A549 (cell line): ENCODE measurements around the gene OR8B8. TPM values are rescaled to one million over a fixed set of nuclear protein-coding genes. Genes with fewer than 3 reads are reported as not detected.

Experiments used
- ATAC-seq, 2 experiments: fragments of 200-7000 bp in 1 of 2; fragments of >200 bp in 1 of 2; cut with Nextera tagmentation in 1 of 2; cut with Tn5 transposase in 1 of 2; 3 replicates each; pipeline versions ENCODE4 v1.8.0 to v1.9.1; 2018 to 2020; ENCODE audit warnings: mild to moderate bottlenecking in 1 of 2, moderate library complexity in 1 of 2
- CTCF ChIA-PET: fragments of 300-600 bp; sonication (Branson Sonifier 250); formaldehyde crosslinking; extraction: SDS; loops from one replicate; lab custom pipeline; 2021; ENCODE audit warnings: antibody characterized with exemption, inconsistent platforms; lab: Yijun Ruan, JAX
- POLR2A ChIA-PET: fragments of 350-600 bp; formaldehyde crosslinking; extraction: SDS; loops from one replicate; lab custom pipeline; 2021; ENCODE audit warnings: antibody characterized with exemption, inconsistent platforms; lab: Yijun Ruan, JAX
- DNase-seq, 2 experiments: peaks; one replicate each; pipeline versions ENCODE4 v3.0.0 to v3.0.0-alpha.2; 2011 to 2016; ENCODE audit warnings: low read depth in 1 of 2, low spot score in 1 of 2
- FAIRE-seq: peaks from 2 replicates; lab custom pipeline; 2011; peaks lifted over from hg19 to GRCh38; lab: Jason Lieb, UNC
- H3K27ac ChIP-seq, 2 experiments: fragments of >200 bp; sonication (Bioruptor Twin); formaldehyde crosslinking; 3 replicates each; pipeline ENCODE4 v1.5.1; 2016 to 2017
- H3K4me1 ChIP-seq: fragments of >200 bp; sonication (Bioruptor Twin); formaldehyde crosslinking; 3 replicates; pipeline ENCODE4 v1.6.1; 2016
- H3K4me2 ChIP-seq: fragments of >200 bp; sonication (Bioruptor Twin); formaldehyde crosslinking; 3 replicates; pipeline ENCODE4 v1.6.1; 2016
- H3K4me3 ChIP-seq: fragments of >200 bp; sonication (Bioruptor Twin); formaldehyde crosslinking; 3 replicates; pipeline ENCODE4 v1.5.1; 2016
- H3K9me3 ChIP-seq: fragments of >200 bp; sonication (Bioruptor Twin); formaldehyde crosslinking; 3 replicates; pipeline ENCODE4 v1.6.1; 2016
- CBX2 ChIP-seq: fragments of 200-600 bp; sonication (generic); IDR thresholded peaks from 2 replicates; pipeline ENCODE4 v1.6.1; 2016; ENCODE audit warnings: low read depth, mild to moderate bottlenecking, borderline replicate concordance
- CBX8 ChIP-seq: fragments of 200-600 bp; sonication (generic); IDR thresholded peaks from 2 replicates; pipeline ENCODE4 v1.6.1; 2016
- CHD2 ChIP-seq: fragments of 150-350 bp; IDR thresholded peaks from 2 replicates; pipeline ENCODE4 v1.6.1; 2014; ENCODE audit warnings: low read length; ENCODE audit not compliant: partially characterized antibody
- CHD4 ChIP-seq: fragments of 200-600 bp; sonication (generic); IDR thresholded peaks from 2 replicates; pipeline ENCODE4 v1.6.1; 2016; ENCODE audit warnings: antibody characterized with exemption, mild to moderate bottlenecking, borderline replicate concordance
- EHF ChIP-seq: fragments of 250-450 bp; sonication (Bioruptor Pico); IDR thresholded peaks from 2 replicates; pipeline ENCODE4 v1.5.0; 2020; ENCODE audit warnings: mild to moderate bottlenecking
- EHMT2 ChIP-seq: fragments of 200-600 bp; sonication (generic); IDR thresholded peaks from 2 replicates; pipeline ENCODE4 v1.6.1; 2016; ENCODE audit warnings: antibody characterized with exemption, low read depth, mild to moderate bottlenecking, moderate library complexity
- FOSL2 ChIP-seq, 2 experiments: fragments of 450-650 bp in 1 of 2; fragments of >200 bp in 1 of 2; sonication (Bioruptor Twin) in 1 of 2; formaldehyde crosslinking; IDR thresholded peaks; 2 replicates each; pipeline versions ENCODE4 v1.5.0 to v1.6.1; 2016 to 2020; ENCODE audit warnings: mild to moderate bottlenecking in 1 of 2, moderate library complexity in 1 of 2
- HDAC2 ChIP-seq: fragments of 200-600 bp; sonication (generic); IDR thresholded peaks from 2 replicates; pipeline ENCODE4 v1.6.1; 2016
- HEYL ChIP-seq: fragments of 250-450 bp; sonication (Bioruptor Pico); IDR thresholded peaks from 2 replicates; pipeline ENCODE4 v1.8.0; 2021; ENCODE audit warnings: mild to moderate bottlenecking, moderate library complexity
- HOXA7 ChIP-seq: fragments of 250-450 bp; sonication (Bioruptor Pico); IDR thresholded peaks from 2 replicates; pipeline ENCODE4 v1.5.0; 2020; ENCODE audit warnings: mild to moderate bottlenecking, moderate library complexity
- HOXB5 ChIP-seq: fragments of 250-450 bp; sonication (Bioruptor Pico); IDR thresholded peaks from 2 replicates; pipeline ENCODE4 v1.5.0; 2020; ENCODE audit warnings: mild to moderate bottlenecking, moderate library complexity
- KDM1A ChIP-seq: fragments of 200-600 bp; sonication (generic); IDR thresholded peaks from 2 replicates; pipeline ENCODE4 v1.6.1; 2016; ENCODE audit warnings: low read depth, mild to moderate bottlenecking
- MAZ ChIP-seq: fragments of 150-350 bp; IDR thresholded peaks from 2 replicates; pipeline ENCODE4 v1.6.1; 2014; ENCODE audit warnings: antibody characterized with exemption, low read depth, low read length, borderline replicate concordance
- MYC ChIP-seq: IDR thresholded peaks from 2 replicates; pipeline ENCODE4 v1.6.1; 2012; ENCODE audit warnings: mild to moderate bottlenecking, inconsistent platforms, low read length, improper control_type of control experiment, borderline replicate concordance
- NR3C1 ChIP-seq: fragments of >200 bp; sonication (Bioruptor Twin); formaldehyde crosslinking; IDR thresholded peaks from 3 replicates; pipeline ENCODE4 v1.6.1; 2017
- POLR2A ChIP-seq: IDR thresholded peaks from 2 replicates; pipeline ENCODE4 v1.6.1; 2012; ENCODE audit warnings: mild to moderate bottlenecking, low read length
- POLR2AphosphoS2 ChIP-seq: conservative IDR thresholded peaks from 2 replicates; pipeline ENCODE4 v1.6.1; 2012; ENCODE audit warnings: low read length, improper control_type of control experiment, inconsistent platforms
- RAD21 ChIP-seq, 2 experiments: fragments of >200 bp in 1 of 2; sonication (Bioruptor Twin) in 1 of 2; formaldehyde crosslinking in 1 of 2; IDR thresholded peaks in 1 of 2; conservative IDR thresholded peaks in 1 of 2; 2 replicates in 1 of 2; 3 replicates in 1 of 2; pipeline ENCODE4 v1.6.1; 2012 to 2018; ENCODE audit warnings: inconsistent platforms in 1 of 2
- RNF2 ChIP-seq: fragments of 200-600 bp; sonication (generic); IDR thresholded peaks from 2 replicates; pipeline ENCODE4 v1.6.1; 2016; ENCODE audit warnings: low read depth, mild to moderate bottlenecking, antibody characterized with exemption, moderate library complexity, borderline replicate concordance
- ZFP36 ChIP-seq: fragments of 450-650 bp; IDR thresholded peaks from 2 replicates; pipeline ENCODE4 v1.6.1; 2014; ENCODE audit warnings: borderline replicate concordance; ENCODE audit not compliant: partially characterized antibody
- WGBS: methylation state at CpG from one replicate; pipeline ENCODE4 v1.1.6; 2017; ENCODE audit errors: missing lambda C conversion rate; 5-methylcytosine and 5-hydroxymethylcytosine counted together
- polyA plus RNA-seq, 4 experiments: library from polyadenylated mRNA; depleted of rRNA in 3 of 4; stranded (reverse); fragments of >200 nt; fragmentation: RNase III in 1 of 4; extraction: RNeasy Plus Mini Kit Qiagen cat#74134 plus additional on column Dnase treatment in 1 of 4; gene quantifications; 2 replicates in 3 of 4; 3 replicates in 1 of 4; pipeline ENCODE4 v1.2.3, GENCODE V29; 2011 to 2017
- TF ChIP-seq, protein P1 (sequence below): fragments of 250-450 bp; sonication (Bioruptor Pico); IDR thresholded peaks from 2 replicates; pipeline ENCODE4 v1.5.0; 2020; ENCODE audit warnings: low read depth, mild to moderate bottlenecking, moderate library complexity
- TF ChIP-seq, protein P2 (sequence below): fragments of 150-350 bp; IDR thresholded peaks from 2 replicates; pipeline ENCODE4 v1.6.1; 2014; ENCODE audit warnings: low read depth, mild to moderate bottlenecking, low read length
- TF ChIP-seq, protein P3 (sequence below): IDR thresholded peaks from 2 replicates; pipeline ENCODE4 v1.6.1; 2012
- TF ChIP-seq, protein P4 (sequence below): IDR thresholded peaks from 2 replicates; pipeline ENCODE4 v1.6.1; 2012
- TF ChIP-seq, protein P5 (sequence below): fragments of 200-600 bp; sonication (generic); IDR thresholded peaks from 2 replicates; pipeline ENCODE4 v1.6.1; 2016; ENCODE audit warnings: antibody characterized with exemption, mild to moderate bottlenecking, moderate library complexity

OR8B8 gene
- polyA plus RNA-seq, 2 of the 4 experiments (the other 2 are of a cell fraction), result not detected

DNA sequence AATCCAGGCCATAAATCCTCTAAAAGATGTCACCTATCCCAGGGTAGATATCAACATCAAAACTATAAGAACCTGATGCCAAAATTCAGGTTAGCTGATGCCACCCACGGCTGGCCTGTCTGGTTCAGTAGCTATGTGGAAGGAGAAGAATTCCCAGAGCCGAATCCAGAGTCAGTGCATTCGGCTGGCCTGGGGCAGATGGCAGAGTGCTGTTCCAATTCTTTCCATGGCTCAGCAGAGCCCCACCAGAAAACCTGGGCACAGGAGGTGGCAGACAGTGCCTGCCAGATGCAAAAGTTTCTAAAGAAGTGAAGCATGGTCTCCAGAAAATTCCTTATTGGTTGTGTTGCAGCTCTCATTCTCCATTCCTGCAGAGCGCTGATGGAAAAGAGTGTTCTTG lies 19.9 kb upstream of the OR8B8 start:
- FAIRE-seq (no peak), DNase-seq (no peak), ATAC-seq (no peak)
- H3K4me1 ChIP-seq, result no peaks in the 10 kb centered on the region
- H3K27ac ChIP-seq, result no peak overlapping the region
- H3K9me3 ChIP-seq, result no peaks in the 10 kb centered on the region
- CTCF ChIA-PET, result no interaction called here
- H3K4me3 ChIP-seq, result no peak overlapping the region
- TF ChIP-seq CHD4 (no peak), CHD2 (no peak)
- TF ChIP-seq, protein P1, sequence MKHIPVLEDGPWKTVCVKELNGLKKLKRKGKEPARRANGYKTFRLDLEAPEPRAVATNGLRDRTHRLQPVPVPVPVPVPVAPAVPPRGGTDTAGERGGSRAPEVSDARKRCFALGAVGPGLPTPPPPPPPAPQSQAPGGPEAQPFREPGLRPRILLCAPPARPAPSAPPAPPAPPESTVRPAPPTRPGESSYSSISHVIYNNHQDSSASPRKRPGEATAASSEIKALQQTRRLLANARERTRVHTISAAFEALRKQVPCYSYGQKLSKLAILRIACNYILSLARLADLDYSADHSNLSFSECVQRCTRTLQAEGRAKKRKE (CRISPR knock-in tag), result no peak
- 57% methylated on average over 1 of the region's 4 CpGs for WGBS
- no peak overlapping the region for H3K4me2 ChIP-seq
- POLR2A ChIA-PET, result no interaction called here

DNA sequence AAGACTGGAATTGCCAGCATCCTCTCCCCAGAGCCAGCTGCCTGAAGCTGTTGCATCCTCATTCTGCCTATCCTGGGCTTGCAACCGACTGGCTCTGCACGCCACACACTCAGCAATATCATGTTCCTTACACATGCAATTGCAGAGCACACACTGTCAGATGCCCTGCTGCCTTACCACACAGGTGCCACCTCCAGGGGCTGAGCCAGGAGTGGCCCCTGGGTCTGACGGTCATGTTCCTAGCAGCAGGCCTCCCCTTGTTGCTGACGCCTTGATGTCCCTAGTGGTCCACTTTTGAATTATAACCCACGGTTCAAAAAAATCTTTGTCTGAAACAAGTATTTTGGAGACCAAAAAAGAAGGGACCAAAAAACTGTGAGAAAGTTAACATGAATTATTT lies 18.5 kb upstream of the OR8B8 start:
- DNase-seq (no peak), ATAC-seq (no peak), FAIRE-seq (no peak)
- no peak overlapping the region for H3K4me2 ChIP-seq
- H3K4me1 ChIP-seq, result no peaks in the 10 kb centered on the region
- 15% methylated on average over 5 of the region's 5 CpGs for WGBS
- H3K9me3 ChIP-seq, result no peaks in the 10 kb centered on the region
- CTCF ChIA-PET, result interaction anchor here (1.1 kb wide), 1 partner anchor 87 kb away, joined by 3 read pairs; no protein-coding TSS in a partner anchor
- no peak overlapping the region for H3K4me3 ChIP-seq
- H3K27ac ChIP-seq, result no peak overlapping the region
- TF ChIP-seq HDAC2 (no peak), HEYL (CRISPR knock-in tag) (no peak), RAD21 (conservative IDR thresholded peaks at IDR 0.05 in 1 of 2, IDR thresholded peaks at IDR 0.05 in 1 of 2) (no peak), KDM1A (no peak), POLR2A (no peak), CHD4 (no peak), ZFP36 (no peak), CBX2 (no peak)
- TF ChIP-seq, protein P2, sequence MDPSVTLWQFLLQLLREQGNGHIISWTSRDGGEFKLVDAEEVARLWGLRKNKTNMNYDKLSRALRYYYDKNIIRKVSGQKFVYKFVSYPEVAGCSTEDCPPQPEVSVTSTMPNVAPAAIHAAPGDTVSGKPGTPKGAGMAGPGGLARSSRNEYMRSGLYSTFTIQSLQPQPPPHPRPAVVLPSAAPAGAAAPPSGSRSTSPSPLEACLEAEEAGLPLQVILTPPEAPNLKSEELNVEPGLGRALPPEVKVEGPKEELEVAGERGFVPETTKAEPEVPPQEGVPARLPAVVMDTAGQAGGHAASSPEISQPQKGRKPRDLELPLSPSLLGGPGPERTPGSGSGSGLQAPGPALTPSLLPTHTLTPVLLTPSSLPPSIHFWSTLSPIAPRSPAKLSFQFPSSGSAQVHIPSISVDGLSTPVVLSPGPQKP, result no peak
- TF ChIP-seq, protein P3, sequence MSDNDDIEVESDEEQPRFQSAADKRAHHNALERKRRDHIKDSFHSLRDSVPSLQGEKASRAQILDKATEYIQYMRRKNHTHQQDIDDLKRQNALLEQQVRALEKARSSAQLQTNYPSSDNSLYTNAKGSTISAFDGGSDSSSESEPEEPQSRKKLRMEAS, result no peak
- TF ChIP-seq, all 56 proteins: peak for 0
- POLR2A ChIA-PET, result no interaction called here

DNA sequence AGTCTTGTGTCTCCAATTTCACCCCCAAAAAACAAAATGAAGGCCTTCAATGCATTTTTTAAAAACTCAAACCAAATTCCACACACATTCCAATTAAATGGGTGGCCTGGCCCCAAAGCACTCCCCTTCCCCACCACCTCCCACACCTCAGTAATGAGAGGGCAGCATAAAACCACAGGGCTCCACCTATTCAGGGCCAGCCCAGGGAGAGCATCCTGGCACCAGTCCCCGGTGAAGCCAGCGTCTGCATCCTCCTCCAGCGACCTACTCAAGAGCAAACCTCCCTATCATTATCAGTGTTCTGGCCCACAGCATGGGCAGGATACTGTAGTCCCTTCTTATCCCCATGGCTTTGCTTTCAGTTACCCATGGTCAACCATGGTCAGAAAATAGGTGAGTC lies 17.8 kb upstream of the OR8B8 start:
- 31% methylated on average over 3 of the region's 3 CpGs for WGBS
- Histone ChIP-seq H3K4me1 (no peaks in the 10 kb centered on the region), H3K4me2 (no peak overlapping the region), H3K9me3 (no peaks in the 10 kb centered on the region), H3K27ac (no peak overlapping the region), H3K4me3 (no peak overlapping the region)
- DNase-seq (no peak), ATAC-seq (no peak), FAIRE-seq (no peak)
- CTCF ChIA-PET, result no interaction called here
- POLR2A ChIA-PET, result no interaction called here
- TF ChIP-seq EHMT2 (no peak), NR3C1 (no peak), KDM1A (no peak), CBX8 (no peak), POLR2A (no peak), MYC (no peak)

DNA sequence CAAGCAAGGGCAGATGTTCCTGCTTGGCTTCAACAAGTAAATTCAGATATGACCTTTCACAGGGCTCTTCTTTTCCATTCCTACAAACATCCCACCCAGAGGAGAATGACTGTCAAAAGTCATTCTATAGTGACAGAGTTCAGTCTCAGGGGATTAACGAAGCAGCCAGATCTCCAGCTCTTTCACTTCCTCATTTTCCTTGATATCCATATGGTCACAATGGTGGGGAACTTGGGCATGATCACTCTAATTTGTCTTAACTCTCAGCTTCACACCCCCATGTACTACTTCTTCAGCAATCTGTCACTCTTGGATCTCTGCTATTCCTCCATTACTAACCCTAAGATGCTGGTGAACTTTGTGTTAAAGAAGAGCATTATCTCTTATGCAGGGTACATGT lies 15.0 kb upstream of the OR8B8 start:
- POLR2A ChIA-PET, result no interaction called here
- H3K9me3 ChIP-seq, result no peaks in the 10 kb centered on the region
- CTCF ChIA-PET, result no interaction called here
- H3K4me1 ChIP-seq, result no peaks in the 10 kb centered on the region
- ATAC-seq (no peak), DNase-seq (no peak), FAIRE-seq (no peak)
- H3K4me2 ChIP-seq, result no peak overlapping the region
- WGBS, result 8% methylated on average over 1 of the region's 1 CpG
- no peak overlapping the region for H3K4me3 ChIP-seq
- H3K27ac ChIP-seq, result no peak overlapping the region
- TF ChIP-seq, protein P4, sequence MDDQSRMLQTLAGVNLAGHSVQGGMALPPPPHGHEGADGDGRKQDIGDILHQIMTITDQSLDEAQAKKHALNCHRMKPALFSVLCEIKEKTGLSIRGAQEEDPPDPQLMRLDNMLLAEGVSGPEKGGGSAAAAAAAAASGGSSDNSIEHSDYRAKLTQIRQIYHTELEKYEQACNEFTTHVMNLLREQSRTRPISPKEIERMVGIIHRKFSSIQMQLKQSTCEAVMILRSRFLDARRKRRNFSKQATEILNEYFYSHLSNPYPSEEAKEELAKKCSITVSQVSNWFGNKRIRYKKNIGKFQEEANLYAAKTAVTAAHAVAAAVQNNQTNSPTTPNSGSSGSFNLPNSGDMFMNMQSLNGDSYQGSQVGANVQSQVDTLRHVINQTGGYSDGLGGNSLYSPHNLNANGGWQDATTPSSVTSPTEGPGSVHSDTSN, result no peak
- TF ChIP-seq EHMT2 (no peak), RNF2 (no peak), HOXB5 (CRISPR knock-in tag) (no peak), POLR2AphosphoS2 (no peak), MYC (no peak), EHF (no peak), CBX8 (no peak), MAZ (no peak), FOSL2 (IDR thresholded peaks at IDR 0.05) (no peak), FOSL2 (CRISPR knock-in tag; IDR thresholded peaks at IDR 0.05) (no peak), HOXA7 (no peak), RAD21 (conservative IDR thresholded peaks at IDR 0.05 in 1 of 2, IDR thresholded peaks at IDR 0.05 in 1 of 2) (no peak)
- TF ChIP-seq, protein P5, sequence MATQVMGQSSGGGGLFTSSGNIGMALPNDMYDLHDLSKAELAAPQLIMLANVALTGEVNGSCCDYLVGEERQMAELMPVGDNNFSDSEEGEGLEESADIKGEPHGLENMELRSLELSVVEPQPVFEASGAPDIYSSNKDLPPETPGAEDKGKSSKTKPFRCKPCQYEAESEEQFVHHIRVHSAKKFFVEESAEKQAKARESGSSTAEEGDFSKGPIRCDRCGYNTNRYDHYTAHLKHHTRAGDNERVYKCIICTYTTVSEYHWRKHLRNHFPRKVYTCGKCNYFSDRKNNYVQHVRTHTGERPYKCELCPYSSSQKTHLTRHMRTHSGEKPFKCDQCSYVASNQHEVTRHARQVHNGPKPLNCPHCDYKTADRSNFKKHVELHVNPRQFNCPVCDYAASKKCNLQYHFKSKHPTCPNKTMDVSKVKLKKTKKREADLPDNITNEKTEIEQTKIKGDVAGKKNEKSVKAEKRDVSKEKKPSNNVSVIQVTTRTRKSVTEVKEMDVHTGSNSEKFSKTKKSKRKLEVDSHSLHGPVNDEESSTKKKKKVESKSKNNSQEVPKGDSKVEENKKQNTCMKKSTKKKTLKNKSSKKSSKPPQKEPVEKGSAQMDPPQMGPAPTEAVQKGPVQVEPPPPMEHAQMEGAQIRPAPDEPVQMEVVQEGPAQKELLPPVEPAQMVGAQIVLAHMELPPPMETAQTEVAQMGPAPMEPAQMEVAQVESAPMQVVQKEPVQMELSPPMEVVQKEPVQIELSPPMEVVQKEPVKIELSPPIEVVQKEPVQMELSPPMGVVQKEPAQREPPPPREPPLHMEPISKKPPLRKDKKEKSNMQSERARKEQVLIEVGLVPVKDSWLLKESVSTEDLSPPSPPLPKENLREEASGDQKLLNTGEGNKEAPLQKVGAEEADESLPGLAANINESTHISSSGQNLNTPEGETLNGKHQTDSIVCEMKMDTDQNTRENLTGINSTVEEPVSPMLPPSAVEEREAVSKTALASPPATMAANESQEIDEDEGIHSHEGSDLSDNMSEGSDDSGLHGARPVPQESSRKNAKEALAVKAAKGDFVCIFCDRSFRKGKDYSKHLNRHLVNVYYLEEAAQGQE, result no peak
